Inflammatory macrophage treated with lipopolysaccharide for 1 hour (primary cell): ENCODE results near the gene JAKMIP3.

Source experiments
- DNase-seq, 2 donors: peaks; one replicate each; pipeline ENCODE4 v3.0.0-alpha.2; 2020 to 2022

Gene JAKMIP3

GRCh38 chr10:132113766-132114365 is 48.1 kb downstream of the JAKMIP3 start:
- DNase-seq: no peak

- no peak for DNase-seq
These were observed 49.3 kb downstream of the JAKMIP3 start for GRCh38 chr10:132114953-132115520.
